GM23338 (cell line): ENCODE results near the gene TSPAN19. TPM values are rescaled to one million over a fixed set of nuclear protein-coding genes. Genes with fewer than 3 reads are reported as not detected.

Source experiments
- ATAC-seq: fragments of 200-7000 bp; cut with Tn5 transposase; 3 replicates; pipeline ENCODE4 v1.9.1; 2020
- DNase-seq: peaks from one replicate; pipeline ENCODE4 v3.0.0-alpha.2; 2015; ENCODE audit warnings: low spot score
- H2AFZ ChIP-seq: fragments of 200-600 bp; sonication (generic); 2 replicates; pipeline ENCODE4 v1.8.0; 2016; ENCODE audit warnings: antibody characterized with exemption, mild to moderate bottlenecking, moderate library complexity
- H3F3A ChIP-seq: fragments of 200-600 bp; sonication (generic); replicated peaks from 2 replicates; pipeline ENCODE4 v1.8.0; 2017; ENCODE audit warnings: antibody characterized with exemption, mixed run types, low read depth
- H3K27ac ChIP-seq: fragments of 200-600 bp; sonication (generic); 2 replicates; pipeline ENCODE4 v1.6.1; 2016; ENCODE audit warnings: low read depth
- H3K27me3 ChIP-seq: fragments of 200-600 bp; sonication (generic); 2 replicates; pipeline ENCODE4 v1.8.0; 2016; ENCODE audit warnings: mild to moderate bottlenecking, mixed run types, moderate library complexity; ENCODE audit not compliant: insufficient read depth
- H3K36me3 ChIP-seq: fragments of 200-600 bp; sonication (generic); 2 replicates; pipeline ENCODE4 v1.8.0; 2016; ENCODE audit warnings: mild to moderate bottlenecking; ENCODE audit not compliant: insufficient read depth
- H3K4me1 ChIP-seq: fragments of 200-600 bp; sonication (generic); 2 replicates; pipeline ENCODE4 v1.8.0; 2016; ENCODE audit warnings: mild to moderate bottlenecking, moderate library complexity; ENCODE audit not compliant: insufficient read depth
- H3K4me2 ChIP-seq: fragments of 200-600 bp; sonication (generic); 2 replicates; pipeline ENCODE4 v1.7.1; 2017; ENCODE audit warnings: mixed run types
- H3K4me3 ChIP-seq: fragments of 200-600 bp; sonication (generic); 2 replicates; pipeline ENCODE4 v1.6.1; 2016; ENCODE audit warnings: mixed run types
- H3K79me2 ChIP-seq: fragments of 200-600 bp; sonication (generic); replicated peaks from 2 replicates; pipeline ENCODE4 v1.8.0; 2017; ENCODE audit warnings: mild to moderate bottlenecking; ENCODE audit not compliant: insufficient read depth
- H3K9me2 ChIP-seq: fragments of 200-600 bp; sonication (generic); 2 replicates; pipeline ENCODE4 v1.8.0; 2017; ENCODE audit not compliant: insufficient read depth
- H4K20me1 ChIP-seq: fragments of 200-600 bp; sonication (generic); replicated peaks from 2 replicates; pipeline ENCODE4 v1.8.0; 2017; ENCODE audit warnings: mild to moderate bottlenecking; ENCODE audit not compliant: insufficient read depth
- H3K27ac Mint-ChIP-seq: 2 replicates; pipeline ENCODE4 v1.8.0; 2020; ENCODE audit warnings: inconsistent platforms, mild to moderate bottlenecking, moderate library complexity, mixed read lengths
- H3K27me3 Mint-ChIP-seq: 3 replicates; pipeline ENCODE4 v1.8.0; 2022; ENCODE audit warnings: low read depth, mild to moderate bottlenecking, moderate library complexity, mixed read lengths, inconsistent platforms; ENCODE audit not compliant: insufficient read depth, poor library complexity
- H3K36me3 Mint-ChIP-seq: 3 replicates; pipeline ENCODE4 v1.8.0; 2021; ENCODE audit warnings: low read depth, mild to moderate bottlenecking, inconsistent platforms, moderate library complexity, mixed read lengths
- H3K4me1 Mint-ChIP-seq: 3 replicates; pipeline ENCODE4 v1.8.0; 2020; ENCODE audit warnings: mild to moderate bottlenecking, inconsistent platforms, mixed read lengths
- H3K4me3 Mint-ChIP-seq: 3 replicates; pipeline ENCODE4 v1.8.0; 2021; ENCODE audit warnings: moderate library complexity, mild to moderate bottlenecking, inconsistent platforms, mixed read lengths
- H3K9me3 Mint-ChIP-seq: 3 replicates; pipeline ENCODE4 v1.8.0; 2020; ENCODE audit warnings: moderate library complexity, mild to moderate bottlenecking, inconsistent platforms, mixed read lengths
- CREB1 ChIP-seq: fragments of 250-450 bp; sonication (Bioruptor Pico); IDR thresholded peaks from 2 replicates; pipeline ENCODE4 v1.5.0; 2020; ENCODE audit warnings: low read depth, mild to moderate bottlenecking, moderate library complexity
- EZH2 ChIP-seq: fragments of 200-600 bp; sonication (generic); IDR thresholded peaks from one replicate; pipeline ENCODE4 v1.8.0; 2017; ENCODE audit warnings: antibody characterized with exemption, mild to moderate bottlenecking, low read depth; ENCODE audit not compliant: unreplicated experiment
- EZH2phosphoT487 ChIP-seq: fragments of 200-600 bp; sonication (generic); IDR thresholded peaks from one replicate; pipeline ENCODE4 v1.8.1; 2018; ENCODE audit warnings: antibody characterized with exemption; ENCODE audit not compliant: unreplicated experiment
- JUNB ChIP-seq: IDR thresholded peaks from one replicate; pipeline ENCODE4 v1.6.1; 2016; ENCODE audit warnings: antibody characterized with exemption; ENCODE audit not compliant: unreplicated experiment
- NANOG ChIP-seq: IDR thresholded peaks from 2 replicates; pipeline ENCODE4 v1.6.1; 2016; ENCODE audit warnings: antibody characterized with exemption, borderline replicate concordance
- POLR2AphosphoS5 ChIP-seq: IDR thresholded peaks from 2 replicates; pipeline ENCODE4 v1.6.1; 2016; ENCODE audit warnings: antibody characterized with exemption, low read depth
- STAT1 ChIP-seq: IDR thresholded peaks from one replicate; pipeline ENCODE4 v1.6.1; 2016; ENCODE audit warnings: antibody characterized with exemption; ENCODE audit not compliant: unreplicated experiment
- ZNF114 ChIP-seq: fragments of 250-450 bp; sonication (Bioruptor Pico); IDR thresholded peaks from 2 replicates; pipeline ENCODE4 v1.5.0; 2020; ENCODE audit warnings: mild to moderate bottlenecking, moderate library complexity
- ZNF331 ChIP-seq: fragments of 250-450 bp; sonication (Bioruptor Pico); IDR thresholded peaks from 2 replicates; pipeline ENCODE4 v1.5.0; 2020; ENCODE audit warnings: low read depth, mild to moderate bottlenecking, moderate library complexity
- polyA plus RNA-seq: library from polyadenylated mRNA; unstranded; fragments of >200 nt; fragmentation: Nextera tagmentation; extraction: Ambion mirVana; gene quantifications from 2 replicates; pipeline ENCODE4 v1.2.1, GENCODE V29; 2016
- total RNA-seq: library from RNA; depleted of rRNA; stranded (reverse); fragments of >200 nt; shearing (Covaris generic); gene quantifications from 2 replicates; pipeline ENCODE4 v1.2.3, GENCODE V29; 2014
- TF ChIP-seq, protein P1 (sequence below): IDR thresholded peaks from one replicate; pipeline ENCODE4 v1.6.1; 2018; ENCODE audit warnings: antibody characterized with exemption; ENCODE audit not compliant: unreplicated experiment
- TF ChIP-seq, protein P2 (sequence below): IDR thresholded peaks from 2 replicates; pipeline ENCODE4 v1.6.1; 2016; ENCODE audit warnings: antibody characterized with exemption
- TF ChIP-seq, protein P3 (sequence below): fragments of 250-450 bp; sonication (Bioruptor Pico); IDR thresholded peaks from 2 replicates; pipeline ENCODE4 v1.5.0; 2020; ENCODE audit warnings: mild to moderate bottlenecking, moderate library complexity
- TF ChIP-seq, protein P4 (sequence below), 2 experiments: fragments of 200-600 bp in 1 of 2; sonication (generic) in 1 of 2; conservative IDR thresholded peaks; 2 replicates each; pipeline versions ENCODE4 v1.5.1 to v1.6.1; 2016 to 2017; ENCODE audit warnings: antibody characterized with exemption in 2 of 2, low read depth in 2 of 2, mild to moderate bottlenecking in 2 of 2, moderate library complexity in 1 of 2

The TSPAN19 gene
- total and polyA plus RNA-seq, 2 experiments from 2014 or later: 0.44 to 0.80 TPM

DNA sequence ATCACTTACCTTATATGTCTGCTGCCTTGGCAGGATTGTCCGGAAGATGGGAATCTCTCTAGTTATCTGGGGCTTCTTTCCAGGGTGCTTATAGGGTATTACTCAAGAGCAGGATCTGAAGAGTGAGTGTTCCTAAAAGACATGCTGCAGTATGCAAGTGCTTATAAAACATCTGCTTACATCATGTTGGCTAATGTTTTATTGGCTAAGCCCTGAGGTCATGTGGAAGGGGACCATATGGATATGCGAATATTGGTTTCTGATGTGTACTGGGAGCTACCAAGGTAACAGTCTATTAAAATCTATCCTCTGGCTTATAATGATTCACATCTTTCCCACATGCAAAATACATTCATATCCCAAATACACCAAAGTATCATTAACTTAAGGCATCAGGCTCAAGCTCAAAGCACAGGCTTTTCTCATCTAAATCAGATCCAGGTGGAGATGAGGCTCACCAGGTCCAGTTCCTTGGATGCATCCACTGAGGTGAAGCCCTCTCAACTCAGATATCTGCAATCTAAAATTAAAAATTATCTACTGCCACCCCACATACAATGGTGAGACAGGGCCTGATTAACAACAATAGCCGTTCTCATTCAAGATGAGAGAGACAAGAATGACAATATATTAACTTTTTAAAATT lies 29.9 kb upstream of the TSPAN19 start:
- no peak overlapping the region for H3K4me3 Mint-ChIP-seq
- no peaks in the 10 kb centered on the region for H4K20me1 ChIP-seq
- H3K4me1 Mint-ChIP-seq: no peaks in the 10 kb centered on the region
- TF ChIP-seq POLR2AphosphoS5: no peak
- TF ChIP-seq, protein P1, sequence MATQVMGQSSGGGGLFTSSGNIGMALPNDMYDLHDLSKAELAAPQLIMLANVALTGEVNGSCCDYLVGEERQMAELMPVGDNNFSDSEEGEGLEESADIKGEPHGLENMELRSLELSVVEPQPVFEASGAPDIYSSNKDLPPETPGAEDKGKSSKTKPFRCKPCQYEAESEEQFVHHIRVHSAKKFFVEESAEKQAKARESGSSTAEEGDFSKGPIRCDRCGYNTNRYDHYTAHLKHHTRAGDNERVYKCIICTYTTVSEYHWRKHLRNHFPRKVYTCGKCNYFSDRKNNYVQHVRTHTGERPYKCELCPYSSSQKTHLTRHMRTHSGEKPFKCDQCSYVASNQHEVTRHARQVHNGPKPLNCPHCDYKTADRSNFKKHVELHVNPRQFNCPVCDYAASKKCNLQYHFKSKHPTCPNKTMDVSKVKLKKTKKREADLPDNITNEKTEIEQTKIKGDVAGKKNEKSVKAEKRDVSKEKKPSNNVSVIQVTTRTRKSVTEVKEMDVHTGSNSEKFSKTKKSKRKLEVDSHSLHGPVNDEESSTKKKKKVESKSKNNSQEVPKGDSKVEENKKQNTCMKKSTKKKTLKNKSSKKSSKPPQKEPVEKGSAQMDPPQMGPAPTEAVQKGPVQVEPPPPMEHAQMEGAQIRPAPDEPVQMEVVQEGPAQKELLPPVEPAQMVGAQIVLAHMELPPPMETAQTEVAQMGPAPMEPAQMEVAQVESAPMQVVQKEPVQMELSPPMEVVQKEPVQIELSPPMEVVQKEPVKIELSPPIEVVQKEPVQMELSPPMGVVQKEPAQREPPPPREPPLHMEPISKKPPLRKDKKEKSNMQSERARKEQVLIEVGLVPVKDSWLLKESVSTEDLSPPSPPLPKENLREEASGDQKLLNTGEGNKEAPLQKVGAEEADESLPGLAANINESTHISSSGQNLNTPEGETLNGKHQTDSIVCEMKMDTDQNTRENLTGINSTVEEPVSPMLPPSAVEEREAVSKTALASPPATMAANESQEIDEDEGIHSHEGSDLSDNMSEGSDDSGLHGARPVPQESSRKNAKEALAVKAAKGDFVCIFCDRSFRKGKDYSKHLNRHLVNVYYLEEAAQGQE: no peak
- no peak for TF ChIP-seq NANOG
- TF ChIP-seq, protein P2, sequence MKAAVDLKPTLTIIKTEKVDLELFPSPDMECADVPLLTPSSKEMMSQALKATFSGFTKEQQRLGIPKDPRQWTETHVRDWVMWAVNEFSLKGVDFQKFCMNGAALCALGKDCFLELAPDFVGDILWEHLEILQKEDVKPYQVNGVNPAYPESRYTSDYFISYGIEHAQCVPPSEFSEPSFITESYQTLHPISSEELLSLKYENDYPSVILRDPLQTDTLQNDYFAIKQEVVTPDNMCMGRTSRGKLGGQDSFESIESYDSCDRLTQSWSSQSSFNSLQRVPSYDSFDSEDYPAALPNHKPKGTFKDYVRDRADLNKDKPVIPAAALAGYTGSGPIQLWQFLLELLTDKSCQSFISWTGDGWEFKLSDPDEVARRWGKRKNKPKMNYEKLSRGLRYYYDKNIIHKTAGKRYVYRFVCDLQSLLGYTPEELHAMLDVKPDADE: no peak
- TF ChIP-seq EZH2phosphoT487: no peak
- no peak for TF ChIP-seq JUNB
- TF ChIP-seq ZNF114 (CRISPR knock-in tag): no peak
- TF ChIP-seq STAT1: no peak
- TF ChIP-seq, protein P3, sequence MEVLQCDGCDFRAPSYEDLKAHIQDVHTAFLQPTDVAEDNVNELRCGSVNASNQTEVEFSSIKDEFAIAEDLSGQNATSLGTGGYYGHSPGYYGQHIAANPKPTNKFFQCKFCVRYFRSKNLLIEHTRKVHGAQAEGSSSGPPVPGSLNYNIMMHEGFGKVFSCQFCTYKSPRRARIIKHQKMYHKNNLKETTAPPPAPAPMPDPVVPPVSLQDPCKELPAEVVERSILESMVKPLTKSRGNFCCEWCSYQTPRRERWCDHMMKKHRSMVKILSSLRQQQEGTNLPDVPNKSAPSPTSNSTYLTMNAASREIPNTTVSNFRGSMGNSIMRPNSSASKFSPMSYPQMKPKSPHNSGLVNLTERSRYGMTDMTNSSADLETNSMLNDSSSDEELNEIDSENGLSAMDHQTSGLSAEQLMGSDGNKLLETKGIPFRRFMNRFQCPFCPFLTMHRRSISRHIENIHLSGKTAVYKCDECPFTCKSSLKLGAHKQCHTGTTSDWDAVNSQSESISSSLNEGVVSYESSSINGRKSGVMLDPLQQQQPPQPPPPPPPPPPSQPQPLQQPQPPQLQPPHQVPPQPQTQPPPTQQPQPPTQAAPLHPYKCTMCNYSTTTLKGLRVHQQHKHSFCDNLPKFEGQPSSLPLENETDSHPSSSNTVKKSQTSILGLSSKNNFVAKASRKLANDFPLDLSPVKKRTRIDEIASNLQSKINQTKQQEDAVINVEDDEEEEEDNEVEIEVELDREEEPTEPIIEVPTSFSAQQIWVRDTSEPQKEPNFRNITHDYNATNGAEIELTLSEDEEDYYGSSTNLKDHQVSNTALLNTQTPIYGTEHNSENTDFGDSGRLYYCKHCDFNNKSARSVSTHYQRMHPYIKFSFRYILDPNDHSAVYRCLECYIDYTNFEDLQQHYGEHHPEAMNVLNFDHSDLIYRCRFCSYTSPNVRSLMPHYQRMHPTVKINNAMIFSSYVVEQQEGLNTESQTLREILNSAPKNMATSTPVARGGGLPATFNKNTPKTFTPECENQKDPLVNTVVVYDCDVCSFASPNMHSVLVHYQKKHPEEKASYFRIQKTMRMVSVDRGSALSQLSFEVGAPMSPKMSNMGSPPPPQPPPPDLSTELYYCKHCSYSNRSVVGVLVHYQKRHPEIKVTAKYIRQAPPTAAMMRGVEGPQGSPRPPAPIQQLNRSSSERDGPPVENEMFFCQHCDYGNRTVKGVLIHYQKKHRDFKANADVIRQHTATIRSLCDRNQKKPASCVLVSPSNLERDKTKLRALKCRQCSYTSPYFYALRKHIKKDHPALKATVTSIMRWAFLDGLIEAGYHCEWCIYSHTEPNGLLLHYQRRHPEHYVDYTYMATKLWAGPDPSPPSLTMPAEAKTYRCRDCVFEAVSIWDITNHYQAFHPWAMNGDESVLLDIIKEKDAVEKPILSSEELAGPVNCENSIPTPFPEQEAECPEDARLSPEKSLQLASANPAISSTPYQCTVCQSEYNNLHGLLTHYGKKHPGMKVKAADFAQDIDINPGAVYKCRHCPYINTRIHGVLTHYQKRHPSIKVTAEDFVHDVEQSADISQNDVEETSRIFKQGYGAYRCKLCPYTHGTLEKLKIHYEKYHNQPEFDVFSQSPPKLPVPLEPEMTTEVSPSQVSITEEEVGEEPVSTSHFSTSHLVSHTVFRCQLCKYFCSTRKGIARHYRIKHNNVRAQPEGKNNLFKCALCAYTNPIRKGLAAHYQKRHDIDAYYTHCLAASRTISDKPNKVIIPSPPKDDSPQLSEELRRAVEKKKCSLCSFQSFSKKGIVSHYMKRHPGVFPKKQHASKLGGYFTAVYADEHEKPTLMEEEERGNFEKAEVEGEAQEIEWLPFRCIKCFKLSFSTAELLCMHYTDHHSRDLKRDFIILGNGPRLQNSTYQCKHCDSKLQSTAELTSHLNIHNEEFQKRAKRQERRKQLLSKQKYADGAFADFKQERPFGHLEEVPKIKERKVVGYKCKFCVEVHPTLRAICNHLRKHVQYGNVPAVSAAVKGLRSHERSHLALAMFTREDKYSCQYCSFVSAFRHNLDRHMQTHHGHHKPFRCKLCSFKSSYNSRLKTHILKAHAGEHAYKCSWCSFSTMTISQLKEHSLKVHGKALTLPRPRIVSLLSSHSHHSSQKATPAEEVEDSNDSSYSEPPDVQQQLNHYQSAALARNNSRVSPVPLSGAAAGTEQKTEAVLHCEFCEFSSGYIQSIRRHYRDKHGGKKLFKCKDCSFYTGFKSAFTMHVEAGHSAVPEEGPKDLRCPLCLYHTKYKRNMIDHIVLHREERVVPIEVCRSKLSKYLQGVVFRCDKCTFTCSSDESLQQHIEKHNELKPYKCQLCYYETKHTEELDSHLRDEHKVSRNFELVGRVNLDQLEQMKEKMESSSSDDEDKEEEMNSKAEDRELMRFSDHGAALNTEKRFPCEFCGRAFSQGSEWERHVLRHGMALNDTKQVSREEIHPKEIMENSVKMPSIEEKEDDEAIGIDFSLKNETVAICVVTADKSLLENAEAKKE: no peak
- TF ChIP-seq ZNF331 (CRISPR knock-in tag): no peak
- TF ChIP-seq, protein P4, sequence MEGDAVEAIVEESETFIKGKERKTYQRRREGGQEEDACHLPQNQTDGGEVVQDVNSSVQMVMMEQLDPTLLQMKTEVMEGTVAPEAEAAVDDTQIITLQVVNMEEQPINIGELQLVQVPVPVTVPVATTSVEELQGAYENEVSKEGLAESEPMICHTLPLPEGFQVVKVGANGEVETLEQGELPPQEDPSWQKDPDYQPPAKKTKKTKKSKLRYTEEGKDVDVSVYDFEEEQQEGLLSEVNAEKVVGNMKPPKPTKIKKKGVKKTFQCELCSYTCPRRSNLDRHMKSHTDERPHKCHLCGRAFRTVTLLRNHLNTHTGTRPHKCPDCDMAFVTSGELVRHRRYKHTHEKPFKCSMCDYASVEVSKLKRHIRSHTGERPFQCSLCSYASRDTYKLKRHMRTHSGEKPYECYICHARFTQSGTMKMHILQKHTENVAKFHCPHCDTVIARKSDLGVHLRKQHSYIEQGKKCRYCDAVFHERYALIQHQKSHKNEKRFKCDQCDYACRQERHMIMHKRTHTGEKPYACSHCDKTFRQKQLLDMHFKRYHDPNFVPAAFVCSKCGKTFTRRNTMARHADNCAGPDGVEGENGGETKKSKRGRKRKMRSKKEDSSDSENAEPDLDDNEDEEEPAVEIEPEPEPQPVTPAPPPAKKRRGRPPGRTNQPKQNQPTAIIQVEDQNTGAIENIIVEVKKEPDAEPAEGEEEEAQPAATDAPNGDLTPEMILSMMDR (conservative IDR thresholded peaks at IDR 0.05; ENCODE audit: low read depth in 2 of 2): no peak
- TF ChIP-seq EZH2: no peak
- TF ChIP-seq CREB1 (CRISPR knock-in tag): no peak
- H3K9me3 Mint-ChIP-seq: no peaks in the 10 kb centered on the region
- no peak overlapping the region for H2AFZ ChIP-seq
- no peaks in the 10 kb centered on the region for H3K27me3 Mint-ChIP-seq
- H3K4me3 ChIP-seq: no peak overlapping the region
- no peaks in the 10 kb centered on the region for H3K79me2 ChIP-seq
- no peaks in the 10 kb centered on the region for H3K4me1 ChIP-seq
- H3F3A ChIP-seq: no peaks in the 10 kb centered on the region
- DNase-seq (no peak), ATAC-seq (no peak)
- H3K36me3 ChIP-seq: no peaks in the 10 kb centered on the region
- no peak overlapping the region for H3K27ac Mint-ChIP-seq
- no peaks in the 10 kb centered on the region for H3K36me3 Mint-ChIP-seq
- no peak overlapping the region for H3K27ac ChIP-seq
- H3K4me2 ChIP-seq: no peak overlapping the region
- H3K9me2 ChIP-seq: no peaks in the 10 kb centered on the region
- no peaks in the 10 kb centered on the region for H3K27me3 ChIP-seq
